Panc1 (cell line): ENCODE measurements around the gene MAGED2.

Experiments
- POLR2AphosphoS5 ChIP-seq: IDR thresholded peaks from 2 replicates; pipeline ENCODE4 v1.6.1; 2012; ENCODE audit warnings: mild to moderate bottlenecking, low read depth, low read length, moderate library complexity
- TF ChIP-seq, protein P1 (sequence below): fragments of 450-650 bp; IDR thresholded peaks from 2 replicates; pipeline ENCODE4 v1.5.1; 2017; ENCODE audit warnings: mild to moderate bottlenecking

DNA sequence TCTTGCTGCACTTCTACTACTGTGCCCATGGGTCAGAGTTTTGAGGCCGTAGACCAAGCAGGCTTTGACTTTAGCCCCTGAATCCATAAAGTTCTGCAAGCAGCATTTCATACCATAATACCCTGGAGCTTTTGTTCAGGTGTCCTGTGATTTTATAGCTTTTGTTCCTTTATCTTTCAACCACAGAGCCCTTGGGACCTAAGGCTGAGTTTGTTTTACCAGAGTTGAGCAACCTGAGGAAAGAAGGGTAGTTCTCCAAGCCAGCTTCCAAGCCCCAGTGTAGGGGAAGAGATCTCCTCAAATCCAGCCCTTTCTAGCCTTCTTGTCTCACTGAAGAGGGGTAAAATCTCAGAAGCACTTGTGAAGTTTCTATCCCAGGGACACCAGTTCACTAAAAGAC, 35.1 kb downstream of the MAGED2 start:
- TF ChIP-seq POLR2AphosphoS5: no peak
- TF ChIP-seq, protein P1, sequence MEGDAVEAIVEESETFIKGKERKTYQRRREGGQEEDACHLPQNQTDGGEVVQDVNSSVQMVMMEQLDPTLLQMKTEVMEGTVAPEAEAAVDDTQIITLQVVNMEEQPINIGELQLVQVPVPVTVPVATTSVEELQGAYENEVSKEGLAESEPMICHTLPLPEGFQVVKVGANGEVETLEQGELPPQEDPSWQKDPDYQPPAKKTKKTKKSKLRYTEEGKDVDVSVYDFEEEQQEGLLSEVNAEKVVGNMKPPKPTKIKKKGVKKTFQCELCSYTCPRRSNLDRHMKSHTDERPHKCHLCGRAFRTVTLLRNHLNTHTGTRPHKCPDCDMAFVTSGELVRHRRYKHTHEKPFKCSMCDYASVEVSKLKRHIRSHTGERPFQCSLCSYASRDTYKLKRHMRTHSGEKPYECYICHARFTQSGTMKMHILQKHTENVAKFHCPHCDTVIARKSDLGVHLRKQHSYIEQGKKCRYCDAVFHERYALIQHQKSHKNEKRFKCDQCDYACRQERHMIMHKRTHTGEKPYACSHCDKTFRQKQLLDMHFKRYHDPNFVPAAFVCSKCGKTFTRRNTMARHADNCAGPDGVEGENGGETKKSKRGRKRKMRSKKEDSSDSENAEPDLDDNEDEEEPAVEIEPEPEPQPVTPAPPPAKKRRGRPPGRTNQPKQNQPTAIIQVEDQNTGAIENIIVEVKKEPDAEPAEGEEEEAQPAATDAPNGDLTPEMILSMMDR: no peak
